B cell (primary cell): ENCODE measurements around the gene AZI2. TPM values are rescaled to one million over a fixed set of nuclear protein-coding genes. Genes with fewer than 3 reads are reported as not detected.

Experiments used
- ATAC-seq: fragments of 200-7000 bp; cut with Tn5 transposase; one replicate; pipeline ENCODE4 v1.10.0; 2021; ENCODE audit warnings: low read depth, mild to moderate bottlenecking, moderate number of reproducible peaks, moderate library complexity
- CTCF ChIA-PET: fragments of 350-600 bp; sonication (Branson Sonifier 250); formaldehyde crosslinking; loops from one replicate; lab custom pipeline; 2021; ENCODE audit warnings: antibody characterized with exemption, inconsistent platforms; lab: Charles Lee
- POLR2A ChIA-PET: fragments of 350-600 bp; sonication (Branson Sonifier 250); formaldehyde crosslinking; loops from one replicate; lab custom pipeline; 2021; ENCODE audit warnings: antibody characterized with exemption; lab: Charles Lee
- DNase-seq: peaks from one replicate; pipeline ENCODE4 v3.0.0; 2013
- H2AFZ ChIP-seq: 2 replicates; pipeline ENCODE4 v1.6.1; 2012; ENCODE audit warnings: mild to moderate bottlenecking, low read depth, low read length; ENCODE audit not compliant: insufficient read depth, poor library complexity, severe bottlenecking
- H3K27ac ChIP-seq, 2 donors: 1 replicate in 1 of 2; 2 replicates in 1 of 2; pipeline ENCODE4 v1.5.1; 2012 to 2013; ENCODE audit warnings: low read length in 2 of 2, mild to moderate bottlenecking in 2 of 2, moderate library complexity in 1 of 2
- H3K27me3 ChIP-seq, 4 experiments: fragments of 200-600 bp in 1 of 4; sonication (generic) in 1 of 4; replicated peaks in 1 of 4; 1 replicate in 2 of 4; 2 replicates in 2 of 4; pipeline versions ENCODE4 v1.6.1 to v1.7.0; 2013 to 2016; ENCODE audit warnings: low read length in 3 of 4, mild to moderate bottlenecking in 2 of 4, mixed read lengths in 1 of 4, moderate library complexity in 1 of 4; ENCODE audit not compliant: insufficient read depth in 4 of 4, control insufficient read depth in 3 of 4; ENCODE audit errors: control extremely low read depth in 1 of 4
- H3K36me3 ChIP-seq, 2 experiments: replicated peaks in 1 of 2; 1 replicate in 1 of 2; 2 replicates in 1 of 2; pipeline versions ENCODE4 v1.6.1 to v1.7.1; 2013; ENCODE audit warnings: low read length in 1 of 2; ENCODE audit not compliant: insufficient read depth in 2 of 2, control insufficient read depth in 1 of 2; ENCODE audit errors: control extremely low read depth in 1 of 2, extremely low read depth in 1 of 2
- H3K4me1 ChIP-seq, 2 donors: fragments of 200-600 bp in 1 of 2; sonication (generic) in 1 of 2; 1 replicate in 1 of 2; 2 replicates in 1 of 2; pipeline versions ENCODE4 v1.5.1 to v1.6.1; 2013 to 2017; ENCODE audit warnings: low read length in 2 of 2; ENCODE audit not compliant: control insufficient read depth in 2 of 2, insufficient read depth in 2 of 2
- H3K4me2 ChIP-seq: replicated peaks from 2 replicates; pipeline ENCODE3; 2012; ENCODE audit warnings: mild to moderate bottlenecking, low read depth, low read length; ENCODE audit not compliant: poor library complexity, severe bottlenecking
- H3K4me3 ChIP-seq, 5 experiments: fragments of 200-600 bp in 1 of 5; sonication (generic) in 1 of 5; 1 replicate in 3 of 5; 2 replicates in 2 of 5; pipeline versions ENCODE4 v1.5.1 to v1.7.0; 2011 to 2016; ENCODE audit warnings: low read length in 4 of 5, mild to moderate bottlenecking in 4 of 5, low read depth in 2 of 5, control low read depth in 1 of 5, moderate library complexity in 1 of 5; ENCODE audit not compliant: insufficient read depth in 1 of 5; ENCODE audit errors: control extremely low read depth in 1 of 5, extremely low read depth in 1 of 5
- H3K79me2 ChIP-seq: fragments of 200-600 bp; sonication (generic); one replicate; pipeline ENCODE4 v1.6.0; 2016; ENCODE audit warnings: low read length; ENCODE audit not compliant: control insufficient read depth, insufficient read depth
- H3K9ac ChIP-seq: fragments of 200-600 bp; sonication (generic); 2 replicates; pipeline ENCODE4 v1.6.1; 2017; ENCODE audit warnings: mild to moderate bottlenecking, low read length, moderate library complexity
- H3K9me3 ChIP-seq, 3 donors: one replicate each; pipeline versions ENCODE4 v1.6.1 to v1.7.1; 2013; ENCODE audit warnings: low read length in 2 of 3; ENCODE audit not compliant: control insufficient read depth in 2 of 3, insufficient read depth in 1 of 3; ENCODE audit errors: control extremely low read depth in 1 of 3
- H4K20me1 ChIP-seq: 2 replicates; pipeline ENCODE4 v1.6.0; 2012; ENCODE audit warnings: mild to moderate bottlenecking, low read length; ENCODE audit not compliant: insufficient read depth, control insufficient read depth, poor library complexity, severe bottlenecking
- H3K27ac Mint-ChIP-seq: one replicate; pipeline ENCODE4 v1.8.0; 2021; ENCODE audit warnings: mixed read lengths
- H3K27me3 Mint-ChIP-seq: one replicate; pipeline ENCODE4 v1.8.0; 2021; ENCODE audit warnings: mixed read lengths
- H3K4me1 Mint-ChIP-seq: one replicate; pipeline ENCODE4 v1.8.0; 2021; ENCODE audit warnings: mixed read lengths
- H3K4me3 Mint-ChIP-seq: one replicate; pipeline ENCODE4 v1.8.0; 2021; ENCODE audit warnings: mixed read lengths
- H3K9me3 Mint-ChIP-seq: one replicate; pipeline ENCODE4 v1.8.0; 2022; ENCODE audit warnings: mixed read lengths; ENCODE audit not compliant: insufficient read depth
- CTCF ChIP-seq: fragments of 200-600 bp; IDR thresholded peaks from one replicate; pipeline ENCODE4 v1.8.0; 2022; ENCODE audit warnings: antibody characterized with exemption, mild to moderate bottlenecking
- EZH2 ChIP-seq: IDR thresholded peaks from 2 replicates; pipeline ENCODE4 v1.6.1; 2012; ENCODE audit warnings: borderline replicate concordance, low read depth, mild to moderate bottlenecking, moderate library complexity, low read length; ENCODE audit not compliant: insufficient read depth, poor library complexity, severe bottlenecking
- WGBS: methylation state at CpG from one replicate; pipeline ENCODE4 v1.1.5; 2013; ENCODE audit warnings: missing lambda C conversion rate; ENCODE audit not compliant: insufficient coverage; 5-methylcytosine and 5-hydroxymethylcytosine counted together
- intact Hi-C: fragments of 100-400 bp; cut with micrococcal nuclease; formaldehyde crosslinking; loops from one replicate; pipeline ENCODE4 v1.10.0; 2022
- polyA plus RNA-seq: library from polyadenylated mRNA; depleted of rRNA; stranded (reverse); fragments of >200 nt; gene quantifications from 2 replicates; pipeline ENCODE4 v1.2.3, GENCODE V29; 2012
- total RNA-seq, 2 donors: library from RNA; stranded (reverse); fragments of 120-200 nt in 1 of 2; gene quantifications; 1 replicate in 1 of 2; 2 replicates in 1 of 2; pipeline versions ENCODE4 v1.2.3 to v1.2.4, GENCODE V29; 2013 to 2022

AZI2 gene
- total and polyA plus RNA-seq, 2 donors (not counting 1 experiment from before 2014, with no cell fraction given) = 7.1 to 21.1 TPM

DNA sequence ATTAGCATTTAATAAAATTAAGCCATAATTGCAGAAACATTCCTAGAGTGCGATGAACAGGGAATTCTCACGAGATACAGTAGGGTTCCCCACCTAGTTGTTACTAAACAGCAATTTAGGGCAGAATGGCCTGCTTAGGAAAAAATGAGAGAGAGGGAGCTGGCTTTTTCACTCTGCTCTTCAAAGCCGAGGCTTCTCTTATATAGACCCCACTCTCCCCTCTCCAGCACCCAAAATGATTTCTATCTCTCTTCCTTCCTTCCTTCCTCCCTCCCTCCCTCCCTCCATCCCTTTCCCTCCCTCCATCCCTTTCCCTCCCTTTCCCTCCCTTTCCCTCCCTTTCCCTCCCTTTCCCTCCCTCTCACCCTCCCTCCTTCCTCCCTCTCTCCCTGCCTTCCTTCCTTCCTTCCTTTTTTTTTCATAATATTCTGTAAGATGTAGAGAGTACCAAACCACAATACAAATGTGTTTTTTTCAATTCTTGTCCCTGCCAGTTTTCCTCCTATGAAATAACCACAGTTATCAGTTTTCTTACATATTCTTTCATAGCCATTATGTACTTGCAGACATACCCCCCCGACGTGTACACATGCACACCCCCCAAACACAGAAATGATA is 48.2 kb downstream of the AZI2 start:
- Histone ChIP-seq H3K4me2 (no peak overlapping the region), H3K79me2 (no peaks in the 10 kb centered on the region), H3K9ac (no peak overlapping the region), H3K36me3 (peaks cover 0 to 1% of the 10 kb centered on the region in 2 experiments), H3K27me3 (no peaks in the 10 kb centered on the region), H3K4me3 (no peak overlapping the region), H4K20me1 (no peaks in the 10 kb centered on the region), H3K27ac (no peak overlapping the region), H2AFZ (no peak overlapping the region), H3K9me3 (no peaks in the 10 kb centered on the region), H3K4me1 (peaks cover 0 to 2% of the 10 kb centered on the region in 2 donors)
- peaks cover 2% of the 10 kb centered on the region for H3K4me1 Mint-ChIP-seq
- ATAC-seq = no peak
- H3K4me3 Mint-ChIP-seq = no peak overlapping the region
- CTCF ChIA-PET = no interaction called here
- DNase-seq = no peak
- H3K27ac Mint-ChIP-seq = no peak overlapping the region
- no peaks in the 10 kb centered on the region for H3K9me3 Mint-ChIP-seq
- no peaks in the 10 kb centered on the region for H3K27me3 Mint-ChIP-seq
- POLR2A ChIA-PET = no interaction called here
- WGBS = no CpG with 5 or more reads among the region's 5 CpGs
- intact Hi-C loops = no loop called here
- TF ChIP-seq CTCF (no peak), EZH2 (no peak)

- DNase-seq (no peak), ATAC-seq (no peak)
- Mint-ChIP-seq H3K27me3 (no peaks in the 10 kb centered on the region), H3K4me1 (peaks cover 2% of the 10 kb centered on the region), H3K4me3 (no peak overlapping the region), H3K27ac (no peak overlapping the region), H3K9me3 (no peaks in the 10 kb centered on the region)
- no peak overlapping the region for H3K27ac ChIP-seq
- WGBS = no CpG with 5 or more reads among the region's 1 CpG
- peaks cover 0 to 2% of the 10 kb centered on the region in 2 donors for H3K4me1 ChIP-seq
- no peaks in the 10 kb centered on the region for H3K9me3 ChIP-seq
- intact Hi-C loops = no loop called here
- POLR2A ChIA-PET = no interaction called here
- peaks cover 0 to 1% of the 10 kb centered on the region in 2 experiments for H3K36me3 ChIP-seq
- H3K9ac ChIP-seq = no peak overlapping the region
- no peak overlapping the region for H2AFZ ChIP-seq
- no peak overlapping the region for H3K4me3 ChIP-seq
- H4K20me1 ChIP-seq = no peaks in the 10 kb centered on the region
- CTCF ChIA-PET = no interaction called here
- no peak overlapping the region for H3K4me2 ChIP-seq
- H3K27me3 ChIP-seq = no peaks in the 10 kb centered on the region
- H3K79me2 ChIP-seq = no peaks in the 10 kb centered on the region
- TF ChIP-seq EZH2 (no peak), CTCF (no peak)
These were observed 48.9 kb downstream of the AZI2 start for GRCh38 chr3:28299705-28300104.
